Kidney epithelial cell (primary cell): ENCODE data around the gene ANKZF1. TPM values are rescaled to one million over a fixed set of nuclear protein-coding genes. Genes with fewer than 3 reads are reported as not detected.

ENCODE experiments used
- DNase-seq: peaks from one replicate; pipeline ENCODE4 v3.0.0-alpha.2; 2010; ENCODE audit warnings: low read depth
- H3K27me3 ChIP-seq: 2 replicates; pipeline ENCODE4 v1.6.0; 2011; ENCODE audit warnings: low read length; ENCODE audit not compliant: control insufficient read depth, insufficient read depth
- H3K36me3 ChIP-seq: 2 replicates; pipeline ENCODE4 v1.5.1; 2011; ENCODE audit warnings: low read length; ENCODE audit not compliant: control insufficient read depth, insufficient read depth
- H3K4me3 ChIP-seq: 2 replicates; pipeline ENCODE4 v1.5.1; 2011; ENCODE audit warnings: low read depth, mild to moderate bottlenecking, control low read depth, low read length
- CTCF ChIP-seq: IDR thresholded peaks from 2 replicates; pipeline ENCODE4 v1.5.1; 2011; ENCODE audit warnings: mild to moderate bottlenecking, moderate library complexity, low read length, control low read depth, inconsistent platforms; ENCODE audit not compliant: insufficient read depth, poor library complexity, severe bottlenecking
- total RNA-seq: library from RNA; depleted of rRNA; stranded (reverse); fragments of >200 nt; gene quantifications from 2 replicates; pipeline ENCODE4 v1.2.3, GENCODE V29; 2015

The ANKZF1 gene
- total RNA-seq, 1 donor from 2014 or later: 52.3 TPM

GRCh38 chr2:219243291-219243761 lies 13.7 kb downstream of the ANKZF1 start:
- no peaks in the 10 kb centered on the region for H3K36me3 ChIP-seq
- H3K27me3 ChIP-seq: no peaks in the 10 kb centered on the region
- peak overlapping the region; percentile 23 for H3K4me3 ChIP-seq
- DNase-seq: no peak
- no peak for TF ChIP-seq CTCF

- no peak for DNase-seq
- Histone ChIP-seq H3K27me3 (no peaks in the 10 kb centered on the region), H3K4me3 (peak overlapping the region; percentile 84), H3K36me3 (no peaks in the 10 kb centered on the region)
- TF ChIP-seq CTCF: no peak
Observed at GRCh38 chr2:219244789-219245147, 15.2 kb downstream of the ANKZF1 start.

- TF ChIP-seq CTCF: no peak
- no peaks in the 10 kb centered on the region for H3K36me3 ChIP-seq
- DNase-seq: peak; percentile 69
- no peaks in the 10 kb centered on the region for H3K27me3 ChIP-seq
- peak within 1 kb of the TSS; percentile 84 for H3K4me3 ChIP-seq
Observed at GRCh38 chr2:219245148-219245898, 15.7 kb downstream of the ANKZF1 start, which contains the start of the genes GLB1L and STK16. Gene GLB1L, minus strand, starts transcription at chr2:219245444. Its CDS starts 1,871 bp downstream, at chr2:219243573. Gene STK16, plus strand, starts transcription at chr2:219245479. Its CDS starts 521 bp downstream, at chr2:219246000.

- Histone ChIP-seq H3K27me3 (no peaks in the 10 kb centered on the region), H3K4me3 (peak overlapping the region; percentile 84), H3K36me3 (no peaks in the 10 kb centered on the region)
- no peak for TF ChIP-seq CTCF
- no peak for DNase-seq
Observed at GRCh38 chr2:219245899-219246230, 16.3 kb downstream of the ANKZF1 start.

GRCh38 chr2:219246559-219246958 lies 17.0 kb downstream of the ANKZF1 start:
- TF ChIP-seq CTCF: no peak
- no peak overlapping the region for H3K4me3 ChIP-seq
- no peak for DNase-seq
- no peaks in the 10 kb centered on the region for H3K27me3 ChIP-seq
- H3K36me3 ChIP-seq: no peaks in the 10 kb centered on the region
